DLD1 (cell line): ENCODE measurements around the gene HDC.

Source experiments
- in situ Hi-C: cut with HindIII; loops from 2 replicates; pipeline ENCODE4 v1.10.0; 2017; ENCODE audit warnings: low sequenced_read_pairs

HDC gene

GRCh38 chr15:50256188-50257041 is 9.1 kb downstream of the HDC start:
- in situ Hi-C loops = no loop called here

- in situ Hi-C loops = no loop called here
These were observed 13.0 kb downstream of the HDC start for GRCh38 chr15:50252556-50252955.

GRCh38 chr15:50251638-50252182 is 13.8 kb downstream of the HDC start:
- in situ Hi-C loops = no loop called here

- in situ Hi-C loops = no loop called here
These were observed 14.6 kb downstream of the HDC start for GRCh38 chr15:50250760-50251394.

GRCh38 chr15:50249704-50250103 is 15.8 kb downstream of the HDC start:
- in situ Hi-C loops = no loop called here

GRCh38 chr15:50248994-50249582 is 16.4 kb downstream of the HDC start:
- in situ Hi-C loops = no loop called here

- in situ Hi-C loops = no loop called here
These were observed 17.5 kb downstream of the HDC start for GRCh38 chr15:50247819-50248655.

- in situ Hi-C loops = no loop called here
These were observed 18.9 kb downstream of the HDC start for GRCh38 chr15:50246631-50247030.

- in situ Hi-C loops = no loop called here
These were observed 20.4 kb downstream of the HDC start for GRCh38 chr15:50244959-50245624.

- in situ Hi-C loops = no loop called here
These were observed 21.4 kb downstream of the HDC start for GRCh38 chr15:50244153-50244552.

- in situ Hi-C loops = no loop called here
These were observed 23.7 kb downstream of the HDC start for GRCh38 chr15:50241684-50242450.

- in situ Hi-C loops = no loop called here
These were observed 27.3 kb downstream of the HDC start for GRCh38 chr15:50238255-50238654.

GRCh38 chr15:50236433-50236832 is 29.1 kb downstream of the HDC start:
- in situ Hi-C loops = no loop called here

GRCh38 chr15:50235794-50236193 is 29.7 kb downstream of the HDC start:
- in situ Hi-C loops = no loop called here

- in situ Hi-C loops = no loop called here
These were observed 30.8 kb downstream of the HDC start for GRCh38 chr15:50234764-50235163.

- in situ Hi-C loops = no loop called here
These were observed 32.3 kb downstream of the HDC start for GRCh38 chr15:50233192-50233736.

GRCh38 chr15:50232791-50233190 is 32.7 kb downstream of the HDC start:
- in situ Hi-C loops = no loop called here

GRCh38 chr15:50231761-50232160 is 33.8 kb downstream of the HDC start:
- in situ Hi-C loops = no loop called here

- in situ Hi-C loops = no loop called here
These were observed 36.2 kb downstream of the HDC start for GRCh38 chr15:50229336-50229735.
